OCI-LY1 (cell line): ENCODE measurements around the gene PTPRN2.

Experiments used
- H2AFZ ChIP-seq: fragments of 200-600 bp; sonication (generic), shearing (Covaris generic); 2 replicates; pipeline ENCODE4 v1.6.0; 2014; ENCODE audit warnings: antibody characterized with exemption, mild to moderate bottlenecking, low read length
- H3F3A ChIP-seq: fragments of 200-600 bp; sonication (generic), shearing (Covaris generic); 2 replicates; pipeline ENCODE4 v1.6.0; 2014; ENCODE audit warnings: mild to moderate bottlenecking, antibody characterized with exemption, low read length, moderate library complexity; ENCODE audit not compliant: insufficient read depth
- H3K27ac ChIP-seq: fragments of 200-600 bp; sonication (generic); 2 replicates; pipeline ENCODE4 v1.5.1; 2014; ENCODE audit warnings: low read length, mixed run types, mild to moderate bottlenecking, low read depth; ENCODE audit not compliant: poor library complexity, severe bottlenecking
- H3K27me3 ChIP-seq: fragments of 200-600 bp; sonication (generic); 2 replicates; pipeline ENCODE4 v1.6.0; 2014; ENCODE audit warnings: antibody characterized with exemption, mild to moderate bottlenecking, low read length, moderate library complexity; ENCODE audit not compliant: insufficient read depth
- H3K36me3 ChIP-seq: fragments of 200-600 bp; sonication (generic); 2 replicates; pipeline ENCODE4 v1.6.1; 2014; ENCODE audit warnings: mild to moderate bottlenecking, antibody characterized with exemption, low read length, moderate library complexity, mixed read lengths; ENCODE audit not compliant: insufficient read depth
- H3K4me1 ChIP-seq: fragments of 200-600 bp; sonication (generic); 2 replicates; pipeline ENCODE4 v1.5.1; 2014; ENCODE audit warnings: mild to moderate bottlenecking, low read length, moderate library complexity; ENCODE audit not compliant: insufficient read depth, severe bottlenecking
- H3K4me2 ChIP-seq: fragments of 200-600 bp; sonication (generic), shearing (Covaris generic); 2 replicates; pipeline ENCODE4 v1.6.1; 2014; ENCODE audit warnings: low read length
- H3K4me3 ChIP-seq: fragments of 200-600 bp; sonication (generic); 2 replicates; pipeline ENCODE4 v1.5.1; 2014; ENCODE audit warnings: low read length, low read depth, mild to moderate bottlenecking, mixed read lengths; ENCODE audit not compliant: poor library complexity, severe bottlenecking
- H3K79me2 ChIP-seq: fragments of 200-600 bp; shearing (Covaris generic); 2 replicates; pipeline ENCODE4 v1.6.1; 2016; ENCODE audit warnings: mixed run types, low read length, mixed read lengths; ENCODE audit not compliant: insufficient read depth
- H3K9ac ChIP-seq: fragments of 200-600 bp; sonication (generic), shearing (Covaris generic); 2 replicates; pipeline ENCODE4 v1.6.1; 2014; ENCODE audit warnings: mild to moderate bottlenecking, low read length, mixed read lengths
- H3K9me2 ChIP-seq: fragments of 200-600 bp; sonication (generic), shearing (Covaris generic); 2 replicates; pipeline ENCODE4 v1.6.1; 2014; ENCODE audit warnings: low read depth, mild to moderate bottlenecking, low read length, mixed read lengths
- H3K9me3 ChIP-seq: fragments of 200-600 bp; shearing (Covaris generic); 2 replicates; pipeline ENCODE4 v1.6.1; 2014; ENCODE audit warnings: low read length, mixed read lengths
- H4K20me1 ChIP-seq: fragments of 200-600 bp; sonication (generic), shearing (Covaris generic); 2 replicates; pipeline ENCODE4 v1.6.0; 2016; ENCODE audit warnings: mild to moderate bottlenecking, low read length; ENCODE audit not compliant: insufficient read depth
- CTCF ChIP-seq: fragments of 200-600 bp; sonication (generic), shearing (Covaris generic); IDR thresholded peaks from 2 replicates; pipeline ENCODE4 v1.5.1; 2017; ENCODE audit warnings: mild to moderate bottlenecking, antibody characterized with exemption, low read length, moderate library complexity, mixed read lengths
- EZH2 ChIP-seq: fragments of 200-600 bp; sonication (generic), shearing (Covaris generic); IDR thresholded peaks from 2 replicates; pipeline ENCODE4 v1.8.0; 2017; ENCODE audit warnings: borderline replicate concordance, mixed run types, mild to moderate bottlenecking, antibody characterized with exemption, low read length, moderate library complexity, mixed read lengths

Gene PTPRN2

GRCh38 chr7:158369866-158370265 is 217.8 kb downstream of the PTPRN2 start:
- Histone ChIP-seq H2AFZ (no peak overlapping the region), H3K36me3 (no peaks in the 10 kb centered on the region), H3K27ac (no peak overlapping the region), H3K9me3 (no peaks in the 10 kb centered on the region), H3K27me3 (peaks cover 3% of the 10 kb centered on the region; the same call in 1 of the 2 replicates), H3K79me2 (no peaks in the 10 kb centered on the region), H3F3A (no peaks in the 10 kb centered on the region), H3K4me2 (no peak overlapping the region), H3K9me2 (no peaks in the 10 kb centered on the region), H4K20me1 (no peaks in the 10 kb centered on the region), H3K4me3 (no peak overlapping the region), H3K9ac (no peak overlapping the region), H3K4me1 (no peaks in the 10 kb centered on the region)
- no peak for TF ChIP-seq EZH2
- TF ChIP-seq CTCF: no peak

GRCh38 chr7:158369290-158369689 is 218.3 kb downstream of the PTPRN2 start:
- Histone ChIP-seq H3K9me2 (no peaks in the 10 kb centered on the region), H3K9ac (no peak overlapping the region), H3K4me3 (no peak overlapping the region), H3K4me1 (no peaks in the 10 kb centered on the region), H3F3A (no peaks in the 10 kb centered on the region), H4K20me1 (no peaks in the 10 kb centered on the region), H3K4me2 (no peak overlapping the region), H3K27ac (no peak overlapping the region), H3K79me2 (no peaks in the 10 kb centered on the region), H2AFZ (no peak overlapping the region), H3K9me3 (no peaks in the 10 kb centered on the region), H3K36me3 (no peaks in the 10 kb centered on the region), H3K27me3 (peaks cover 3% of the 10 kb centered on the region; the same call in 1 of the 2 replicates)
- TF ChIP-seq EZH2: no peak
- no peak for TF ChIP-seq CTCF

- Histone ChIP-seq H3K27me3 (peaks cover 3% of the 10 kb centered on the region; the same call in 1 of the 2 replicates), H3K36me3 (no peaks in the 10 kb centered on the region), H3K9me3 (no peaks in the 10 kb centered on the region), H3F3A (no peaks in the 10 kb centered on the region), H3K4me2 (no peak overlapping the region), H3K4me1 (no peaks in the 10 kb centered on the region), H4K20me1 (no peaks in the 10 kb centered on the region), H2AFZ (no peak overlapping the region), H3K27ac (no peak overlapping the region), H3K79me2 (no peaks in the 10 kb centered on the region), H3K4me3 (no peak overlapping the region), H3K9ac (no peak overlapping the region), H3K9me2 (no peaks in the 10 kb centered on the region)
- TF ChIP-seq CTCF (no peak), EZH2 (no peak)
Observed at GRCh38 chr7:158368449-158368848, 219.2 kb downstream of the PTPRN2 start.
